ENCODE data around the gene BAD.
"Not testable (repeated sequence)": the region's sequence is repeated elsewhere in the genome, so short reads cannot be mapped to it uniquely, and the experiment has no call there.

The BAD gene

DNA sequence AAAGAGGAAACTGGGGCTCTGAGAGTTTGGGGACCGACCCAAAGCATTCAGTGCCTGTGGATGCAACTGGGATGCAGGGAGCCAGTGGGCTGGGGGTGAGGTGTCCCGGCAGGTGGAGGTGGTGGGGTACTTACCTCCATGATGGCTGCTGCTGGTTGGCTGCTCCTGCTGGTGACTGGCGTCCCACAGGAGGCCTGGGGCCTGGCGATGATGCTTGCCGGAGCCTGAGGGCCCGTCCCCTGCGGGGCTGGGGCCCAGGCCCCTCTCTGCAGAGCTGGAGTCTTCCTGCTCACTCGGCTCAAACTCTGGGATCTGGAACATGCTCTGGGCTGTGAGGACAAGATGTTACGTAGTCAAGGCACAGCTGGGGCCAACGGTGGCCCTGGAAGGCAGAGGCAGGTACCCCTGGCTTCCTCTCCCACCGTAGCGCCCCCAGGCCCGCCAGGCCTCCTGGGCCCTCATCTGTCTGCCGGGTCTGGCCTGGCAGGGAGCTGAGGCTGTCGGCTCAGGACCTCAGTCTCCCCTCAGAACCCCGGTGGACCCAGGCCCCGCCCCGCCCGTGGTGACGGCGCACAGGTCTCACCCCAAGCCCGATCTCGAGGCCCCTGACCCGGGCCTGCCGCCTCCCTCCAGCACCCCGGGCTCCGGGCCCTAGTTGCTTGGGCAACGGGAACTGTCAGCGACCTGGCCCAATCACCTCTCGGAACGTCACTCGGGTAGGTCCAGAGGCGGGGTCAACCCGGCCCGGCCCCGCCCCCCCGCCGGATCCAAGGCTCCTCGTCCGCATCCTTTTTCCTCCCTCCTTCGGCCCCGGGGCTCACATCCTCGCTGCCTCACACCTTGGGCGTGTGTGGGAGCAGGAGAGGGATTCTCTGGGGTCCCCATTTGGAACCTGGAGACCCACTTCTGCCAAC, at the start of gene BAD:
TSS of gene BAD (minus strand) at position 618 of the 914 bp plus-strand sequence. CDS start at position 321, 297 bp downstream.
- DNase-seq (ENCODE audit: low spot score), result peak; percentile 98

DNA sequence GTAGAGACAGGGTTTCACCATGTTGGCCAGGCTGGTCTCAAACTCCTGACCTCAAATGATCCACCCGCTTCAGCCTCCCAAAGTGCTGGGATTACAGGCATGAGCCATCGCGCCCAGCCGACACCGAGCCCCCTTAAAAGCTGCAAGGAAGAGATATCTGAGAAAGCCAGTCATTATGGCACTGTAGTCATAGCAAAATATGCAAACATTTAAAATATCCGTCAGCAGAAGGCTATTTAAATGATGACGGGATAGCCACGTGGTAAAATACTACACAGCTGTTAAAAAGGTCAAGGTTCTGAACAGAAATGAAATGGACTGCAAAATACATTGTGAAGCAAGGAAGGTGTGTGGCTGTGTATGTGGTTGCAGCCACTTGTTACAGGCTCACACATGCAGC, 49.1 kb upstream of the BAD start:
- no peak for DNase-seq (ENCODE audit: low spot score)

DNA sequence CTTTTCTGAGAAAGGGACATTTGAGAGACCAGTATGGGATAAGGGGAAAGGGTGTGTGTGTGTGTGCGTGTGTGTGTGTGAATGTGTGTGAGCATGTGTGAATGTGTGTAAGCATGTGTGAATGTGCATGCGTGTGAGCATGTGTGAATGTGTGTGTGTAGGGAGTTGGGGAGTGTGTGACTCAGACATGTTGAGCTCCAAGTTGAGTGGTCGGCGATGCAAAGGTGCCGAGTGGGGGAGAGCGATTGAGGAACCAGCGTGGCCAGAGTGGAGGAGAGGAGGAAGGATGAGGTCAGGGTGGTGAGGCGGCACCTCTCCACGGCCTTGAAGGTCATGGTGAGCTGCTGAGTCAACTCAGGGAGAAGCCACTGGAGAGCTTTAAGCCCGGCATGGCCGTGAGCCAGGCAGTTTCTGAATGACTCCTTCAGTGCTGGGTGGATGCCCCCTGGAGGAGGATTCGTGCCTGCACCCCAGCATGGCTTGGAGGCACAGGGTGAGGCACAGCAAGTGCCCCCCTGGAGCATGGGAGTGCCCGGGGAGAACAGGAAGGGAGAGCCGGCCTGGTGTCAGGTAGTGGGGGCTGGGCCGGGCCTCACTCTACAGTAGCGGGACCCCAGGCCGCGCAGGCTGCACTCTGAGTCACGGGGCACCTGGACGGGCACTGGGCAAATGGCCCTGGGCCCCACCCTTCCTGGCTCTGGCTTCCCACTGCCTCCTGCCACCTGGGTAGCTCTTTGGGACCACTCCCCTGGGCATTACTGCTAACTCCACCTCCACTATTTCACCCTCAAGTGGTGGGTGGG, 47.3 kb upstream of the BAD start:
- DNase-seq (ENCODE audit: low spot score), result peak; percentile 81

DNA sequence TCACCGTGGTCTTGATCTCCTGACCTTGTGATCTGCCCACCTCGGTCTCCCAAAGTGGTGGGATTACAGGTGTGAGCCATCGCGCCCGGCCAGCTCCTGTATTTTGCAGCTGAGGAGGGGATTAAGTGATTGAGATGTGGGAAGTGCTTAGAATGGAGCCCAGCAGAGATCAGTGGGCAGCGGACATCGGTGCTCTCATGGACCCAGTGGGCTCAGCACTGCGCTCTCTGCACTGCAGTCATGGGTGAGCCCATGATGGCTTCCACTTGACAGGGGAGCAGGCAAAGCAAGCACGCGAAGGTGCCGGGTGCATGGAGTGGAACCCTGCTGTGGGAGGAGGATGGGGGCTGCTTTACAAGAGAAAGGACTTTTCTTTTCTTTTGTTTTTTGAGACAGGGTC, 46.4 kb upstream of the BAD start:
- DNase-seq (ENCODE audit: low spot score), result no peak

DNA sequence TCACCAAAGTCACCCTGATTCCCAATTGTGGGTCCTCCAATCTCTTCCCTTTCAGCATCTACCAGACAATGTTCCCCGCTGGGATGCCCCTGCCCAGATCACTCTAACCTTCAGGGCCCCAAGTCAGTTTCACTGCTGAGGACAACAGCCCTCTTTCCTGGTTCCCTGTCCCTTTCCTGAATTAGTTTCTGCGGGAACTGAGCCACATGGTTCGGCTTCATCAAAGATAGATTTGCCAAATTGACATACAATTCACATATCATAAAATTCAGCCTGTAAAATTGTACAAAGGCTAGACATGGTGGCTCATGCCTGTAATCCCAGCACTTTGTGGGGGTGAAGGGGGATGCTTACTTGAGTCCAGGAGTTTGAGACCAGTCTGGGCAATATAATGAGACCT, 43.5 kb upstream of the BAD start:
- DNase-seq (ENCODE audit: low spot score), result no peak

DNA sequence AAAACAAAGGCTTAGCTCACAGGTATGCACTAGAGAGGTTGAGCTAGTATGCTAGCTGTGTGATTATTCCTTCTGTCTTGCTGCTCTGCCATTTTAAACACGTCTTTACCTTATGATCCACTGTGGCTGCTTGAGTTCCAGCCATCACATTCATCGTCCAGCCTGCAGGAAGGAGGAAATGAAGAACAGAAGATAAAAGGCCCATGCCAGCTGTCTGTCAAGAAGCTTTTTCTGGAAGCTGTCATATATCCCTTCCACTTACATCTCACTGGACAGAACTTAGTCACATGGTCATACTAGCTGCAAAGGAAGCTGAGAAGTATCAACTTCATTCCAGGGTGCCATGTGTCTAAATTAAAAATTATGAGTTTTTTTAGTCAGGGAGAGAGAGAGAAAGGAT, 42.9 kb upstream of the BAD start:
- DNase-seq (ENCODE audit: low spot score), result no peak

DNA sequence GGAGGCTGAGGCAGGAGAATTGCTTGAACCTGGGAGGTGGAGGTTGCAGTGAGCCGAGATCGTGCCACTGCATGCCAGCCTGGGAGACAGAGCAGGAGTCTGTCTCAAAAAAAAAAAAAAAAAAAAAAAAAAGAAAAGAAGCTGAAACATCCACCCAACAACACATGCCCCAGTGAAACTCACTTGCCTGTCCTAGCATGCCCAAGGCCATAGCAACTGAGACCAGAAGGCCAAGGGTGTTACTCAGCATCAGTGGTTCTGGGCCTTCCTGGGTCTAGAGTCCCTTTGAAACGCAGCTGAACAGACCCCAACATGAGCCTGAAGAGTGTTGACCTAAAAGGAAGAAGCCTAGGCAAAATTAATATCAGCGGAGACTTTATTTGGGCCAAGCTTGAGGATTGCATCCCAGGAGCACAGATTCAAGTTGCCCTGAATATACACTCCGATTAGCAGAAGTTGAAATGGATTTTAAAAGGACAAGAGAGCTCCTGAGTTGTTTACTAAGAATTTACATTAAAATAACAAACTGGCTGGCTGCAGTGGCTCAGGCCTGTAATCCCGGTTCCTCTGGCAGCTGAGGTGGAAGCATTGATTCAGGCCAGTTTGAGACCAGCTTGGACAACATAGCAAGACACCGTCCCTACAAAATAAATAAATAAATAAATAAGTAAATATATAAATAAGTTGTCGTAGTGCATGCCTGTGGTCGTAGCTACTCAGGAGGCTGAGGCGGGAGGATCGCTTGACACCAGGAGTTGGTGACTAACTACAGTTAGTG, 40.4 kb upstream of the BAD start:
- DNase-seq (ENCODE audit: low spot score), result no peak

DNA sequence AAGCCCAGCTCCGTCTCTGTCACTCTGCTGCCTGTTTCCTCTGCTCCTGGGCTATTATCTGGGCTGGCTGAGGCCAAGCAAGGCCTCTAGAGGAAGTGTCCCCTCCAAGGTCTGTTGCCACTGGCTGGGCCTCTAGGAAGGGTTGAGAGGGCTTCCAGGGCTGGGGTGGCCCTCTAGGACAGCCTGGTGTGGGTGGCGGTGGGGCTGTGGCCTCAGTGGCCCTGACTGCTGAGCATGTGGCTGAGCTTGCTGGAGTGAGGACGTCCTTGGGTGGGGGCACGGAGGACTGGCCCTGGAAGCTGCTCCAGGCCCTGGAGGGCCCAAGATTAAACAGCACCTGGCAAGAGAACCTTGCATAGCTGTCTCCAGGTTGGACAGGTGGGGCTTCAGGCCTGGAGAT, 39.5 kb upstream of the BAD start:
- not testable (repeated sequence) for DNase-seq (ENCODE audit: low spot score)

DNA sequence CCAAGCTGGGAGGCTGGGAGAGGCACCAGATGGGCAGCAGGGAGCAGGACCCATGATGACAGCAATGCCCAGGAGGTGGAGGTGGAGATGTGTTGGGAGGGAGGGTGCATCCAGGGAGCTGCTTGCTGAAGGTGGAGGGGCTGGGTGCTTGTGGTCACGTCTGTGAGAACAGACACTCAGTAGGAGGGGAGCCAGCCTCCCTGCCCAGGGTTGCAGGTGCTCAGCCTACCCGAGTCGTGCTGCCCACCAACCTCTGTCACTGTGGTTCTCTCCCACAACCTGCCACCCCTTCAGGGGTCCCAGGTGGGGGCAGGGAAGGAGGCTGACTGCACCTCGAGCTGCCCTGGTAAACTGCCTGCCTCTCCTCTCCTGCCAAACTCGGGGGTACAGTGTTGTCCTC, 38.9 kb upstream of the BAD start:
- no peak for DNase-seq (ENCODE audit: low spot score)

DNA sequence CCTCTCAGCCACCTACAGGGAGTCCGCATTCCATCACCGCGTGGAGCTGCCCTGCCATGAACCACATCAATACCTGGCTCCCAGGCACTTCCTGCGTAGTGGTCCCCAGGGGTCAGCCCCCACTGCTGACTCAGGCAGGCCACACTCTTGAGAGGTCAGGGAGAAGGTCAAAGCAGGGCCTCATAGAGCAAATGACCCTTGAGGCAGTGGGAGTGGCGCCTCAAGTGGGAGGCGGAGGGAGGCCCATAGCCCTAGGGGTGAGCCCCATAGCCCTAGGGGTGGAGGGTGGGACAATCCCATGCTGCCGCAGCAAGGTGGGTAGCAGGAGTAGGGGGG, 38.4 kb upstream of the BAD start:
- DNase-seq (ENCODE audit: low spot score), result no peak

DNA sequence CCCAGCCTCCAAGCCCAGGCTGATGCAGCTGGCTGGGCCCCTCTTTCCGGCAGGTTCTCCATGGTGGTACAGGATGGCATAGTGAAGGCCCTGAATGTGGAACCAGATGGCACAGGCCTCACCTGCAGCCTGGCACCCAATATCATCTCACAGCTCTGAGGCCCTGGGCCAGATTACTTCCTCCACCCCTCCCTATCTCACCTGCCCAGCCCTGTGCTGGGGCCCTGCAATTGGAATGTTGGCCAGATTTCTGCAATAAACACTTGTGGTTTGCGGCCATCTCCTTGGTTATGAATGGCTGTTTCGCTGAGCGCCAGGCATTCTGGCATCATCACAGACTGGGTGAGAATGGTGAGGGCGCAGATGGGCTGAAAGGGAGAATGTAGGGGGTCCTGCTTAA, 37.1 kb upstream of the BAD start:
- no peak for DNase-seq (ENCODE audit: low spot score)

DNA sequence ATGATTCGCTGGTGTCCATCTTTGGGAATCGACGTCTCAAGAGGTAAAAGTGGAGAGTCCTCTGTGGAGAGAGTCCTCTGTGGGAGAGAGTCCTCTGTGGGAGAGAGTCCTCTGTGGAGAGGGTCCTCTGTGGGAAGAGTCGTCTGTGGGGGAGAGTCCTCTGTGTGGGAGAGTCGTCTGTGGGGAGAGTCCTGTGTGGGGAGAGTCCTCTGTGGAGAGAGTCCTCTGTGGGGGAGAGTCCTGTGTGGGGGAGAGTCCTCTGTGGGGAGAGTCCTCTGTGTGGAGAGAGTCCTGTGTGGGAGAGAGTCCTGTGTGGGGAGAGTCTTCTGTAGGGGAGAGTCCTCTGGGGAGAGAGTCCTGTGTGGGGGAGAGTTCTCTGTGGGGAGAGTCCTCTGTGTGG, 36.6 kb upstream of the BAD start:
- no peak for DNase-seq (ENCODE audit: low spot score)

DNA sequence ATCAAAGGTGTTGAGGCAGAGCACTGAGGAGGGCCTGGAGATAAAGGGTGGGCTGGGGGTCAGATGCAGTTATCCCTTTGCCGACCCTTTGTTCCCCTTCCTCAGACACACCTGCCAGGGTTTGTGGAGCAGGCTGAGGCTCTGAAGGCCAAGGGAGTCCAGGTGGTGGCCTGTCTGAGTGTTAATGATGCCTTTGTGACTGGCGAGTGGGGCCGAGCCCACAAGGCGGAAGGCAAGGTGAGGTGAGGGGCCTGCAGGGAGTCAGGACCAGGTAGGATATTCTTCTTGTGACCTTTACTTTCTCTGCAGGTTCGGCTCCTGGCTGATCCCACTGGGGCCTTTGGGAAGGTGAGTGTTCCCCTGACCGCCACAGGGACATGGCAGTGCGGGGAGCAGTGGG, 36.1 kb upstream of the BAD start:
- DNase-seq (ENCODE audit: low spot score), result no peak

DNA sequence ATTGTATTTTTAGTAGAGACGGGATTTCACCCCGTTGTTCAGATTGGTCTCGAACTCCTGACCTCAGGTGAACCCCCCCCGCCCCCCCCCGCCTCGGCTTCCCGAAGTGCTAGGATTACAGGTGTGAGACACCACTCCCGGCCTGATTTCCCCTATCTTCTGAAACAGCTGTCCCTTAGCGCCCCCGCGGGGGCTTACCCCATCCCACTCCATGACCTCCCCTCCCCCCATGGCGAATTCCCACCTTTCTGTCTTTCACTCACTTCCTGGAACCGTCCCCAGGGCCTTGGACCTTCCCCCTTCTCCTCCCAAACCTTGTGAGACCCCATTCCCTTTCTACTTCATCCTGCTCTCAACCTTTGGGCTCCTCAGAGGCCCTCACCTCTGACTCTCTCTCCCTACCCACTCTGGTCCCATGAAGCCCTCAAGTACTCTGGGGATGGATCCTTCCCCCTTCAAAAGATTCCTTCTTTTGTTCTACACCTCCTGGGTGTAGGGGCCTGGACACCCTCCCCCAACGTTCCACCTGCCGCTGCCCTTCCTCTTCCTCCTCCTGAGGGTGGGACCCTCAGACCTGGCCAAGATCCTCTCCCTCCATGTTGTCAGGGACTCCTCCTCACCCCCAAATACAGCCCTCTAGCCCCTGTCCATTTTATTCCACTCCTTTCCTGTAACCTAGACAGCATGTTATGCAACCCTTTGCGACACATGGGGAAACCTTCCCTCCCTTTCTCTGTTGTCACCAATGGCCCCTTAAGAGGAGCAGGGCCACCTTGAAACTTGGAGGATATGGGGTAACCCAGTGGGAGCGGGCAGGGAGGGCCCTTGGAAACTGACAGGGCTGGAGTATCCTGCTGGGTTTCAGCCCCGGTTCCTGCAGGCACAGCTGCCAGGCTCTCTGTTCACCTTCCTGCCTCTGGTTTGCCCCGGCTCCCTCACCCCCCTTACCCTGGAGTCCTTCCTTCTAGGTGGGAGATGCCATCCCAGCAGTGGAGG, 34.6 kb upstream of the BAD start:
- no peak for DNase-seq (ENCODE audit: low spot score)

DNA sequence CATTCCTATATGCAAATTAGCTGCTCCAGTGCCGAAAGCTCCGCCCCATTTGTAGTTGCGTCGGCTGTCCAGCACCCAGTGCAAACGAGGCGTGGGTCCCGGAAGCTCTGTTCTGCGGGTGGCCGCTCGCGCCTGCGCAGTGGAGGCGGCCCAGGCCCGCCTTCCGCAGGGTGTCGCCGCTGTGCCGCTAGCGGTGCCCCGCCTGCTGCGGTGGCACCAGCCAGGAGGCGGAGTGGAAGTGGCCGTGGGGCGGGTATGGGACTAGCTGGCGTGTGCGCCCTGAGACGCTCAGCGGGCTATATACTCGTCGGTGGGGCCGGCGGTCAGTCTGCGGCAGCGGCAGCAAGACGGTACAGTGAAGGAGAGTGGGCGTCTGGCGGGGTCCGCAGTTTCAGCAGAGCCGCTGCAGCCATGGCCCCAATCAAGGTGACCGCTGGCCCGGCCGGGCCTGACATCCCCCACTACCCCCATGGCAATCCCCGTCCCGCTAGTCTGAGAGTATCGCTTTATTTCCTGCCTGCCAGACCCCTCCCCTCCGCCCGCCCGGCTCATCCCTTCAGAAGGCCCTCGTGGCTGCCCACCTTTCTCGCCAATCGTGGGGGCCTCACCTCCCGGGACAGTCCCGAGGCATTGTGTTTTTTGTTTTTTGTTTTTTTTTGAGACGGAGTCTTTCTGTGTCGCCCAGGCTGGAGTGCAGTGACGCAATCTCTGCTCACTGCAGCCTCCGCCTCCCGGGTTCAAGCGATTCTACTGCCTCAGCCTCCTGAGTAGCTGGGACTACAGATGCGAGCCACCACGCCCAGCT, 33.7 kb upstream of the BAD start, which contains the start of gene PRDX5:
TSS of gene PRDX5 (plus strand) at position 161 of the 805 bp plus-strand sequence. CDS start at position 256, 95 bp downstream.
- DNase-seq (ENCODE audit: low spot score), result peak; percentile 97

DNA sequence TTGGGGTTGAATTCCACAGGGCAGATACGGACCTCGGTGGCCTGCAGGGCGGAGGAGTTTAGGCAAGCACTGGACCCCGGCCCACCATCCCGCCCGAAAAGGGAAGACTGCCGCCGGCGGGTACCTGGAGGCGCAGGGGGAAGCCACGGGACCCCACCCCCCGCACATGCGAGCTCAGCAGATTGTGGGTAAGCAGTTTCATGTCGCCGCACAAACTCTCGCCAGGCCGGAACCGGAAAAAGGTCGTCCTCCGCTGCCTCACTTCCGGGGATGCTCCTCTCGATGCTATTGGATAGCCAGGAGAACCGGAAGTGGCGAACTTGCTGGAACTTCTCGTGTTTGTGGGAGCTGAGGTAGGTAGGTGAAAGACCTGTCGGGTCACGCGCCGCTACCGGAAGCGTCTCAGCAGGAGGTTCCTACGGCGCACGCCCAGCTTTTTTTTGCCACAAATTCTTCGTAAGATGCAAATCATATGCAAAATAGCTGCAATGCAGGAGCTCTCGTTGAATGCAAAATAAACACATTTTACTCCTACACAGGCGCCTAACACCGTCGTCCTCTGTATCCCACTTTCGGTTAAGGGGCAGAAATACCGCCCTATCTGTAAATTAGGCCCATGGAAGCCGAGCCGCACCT, 33.0 kb upstream of the BAD start, which contains the start of gene TRMT112:
TSS of gene TRMT112 (minus strand) at position 235 of the 636 bp plus-strand sequence. CDS start at position 202, 33 bp downstream.
- DNase-seq (ENCODE audit: low spot score), result peak; percentile 86

DNA sequence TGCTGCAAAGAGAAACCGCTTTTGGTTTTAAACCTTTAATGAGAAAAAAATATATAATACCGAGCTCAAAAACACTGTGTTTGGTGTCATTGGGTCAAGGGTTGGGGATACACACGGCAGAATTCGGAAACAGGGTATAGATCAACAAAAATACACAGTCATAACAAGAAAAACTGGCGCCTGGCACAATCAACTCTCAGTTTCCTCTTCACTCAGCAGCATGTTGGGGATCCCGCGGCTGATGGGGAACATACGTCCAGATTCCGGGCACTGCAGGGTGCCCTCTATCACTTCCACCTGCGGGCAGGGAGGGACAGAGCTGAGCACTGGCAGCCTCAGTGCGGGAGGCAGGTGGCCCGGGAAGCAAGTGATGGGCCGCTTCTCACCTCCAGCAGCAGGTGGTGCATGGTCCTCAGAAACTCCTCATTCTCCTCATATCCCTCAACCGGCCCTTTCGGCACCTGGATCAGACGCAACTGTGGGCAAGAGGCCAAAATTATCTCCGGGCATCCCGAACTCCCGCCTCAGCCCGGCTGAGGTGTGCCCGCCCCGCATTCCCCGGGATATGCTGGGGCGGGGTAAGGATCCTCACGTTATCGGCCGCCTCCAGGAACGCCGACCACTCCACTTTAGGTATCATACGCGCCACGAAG, 32.3 kb upstream of the BAD start:
- DNase-seq (ENCODE audit: low spot score), result peak; percentile 42

DNA sequence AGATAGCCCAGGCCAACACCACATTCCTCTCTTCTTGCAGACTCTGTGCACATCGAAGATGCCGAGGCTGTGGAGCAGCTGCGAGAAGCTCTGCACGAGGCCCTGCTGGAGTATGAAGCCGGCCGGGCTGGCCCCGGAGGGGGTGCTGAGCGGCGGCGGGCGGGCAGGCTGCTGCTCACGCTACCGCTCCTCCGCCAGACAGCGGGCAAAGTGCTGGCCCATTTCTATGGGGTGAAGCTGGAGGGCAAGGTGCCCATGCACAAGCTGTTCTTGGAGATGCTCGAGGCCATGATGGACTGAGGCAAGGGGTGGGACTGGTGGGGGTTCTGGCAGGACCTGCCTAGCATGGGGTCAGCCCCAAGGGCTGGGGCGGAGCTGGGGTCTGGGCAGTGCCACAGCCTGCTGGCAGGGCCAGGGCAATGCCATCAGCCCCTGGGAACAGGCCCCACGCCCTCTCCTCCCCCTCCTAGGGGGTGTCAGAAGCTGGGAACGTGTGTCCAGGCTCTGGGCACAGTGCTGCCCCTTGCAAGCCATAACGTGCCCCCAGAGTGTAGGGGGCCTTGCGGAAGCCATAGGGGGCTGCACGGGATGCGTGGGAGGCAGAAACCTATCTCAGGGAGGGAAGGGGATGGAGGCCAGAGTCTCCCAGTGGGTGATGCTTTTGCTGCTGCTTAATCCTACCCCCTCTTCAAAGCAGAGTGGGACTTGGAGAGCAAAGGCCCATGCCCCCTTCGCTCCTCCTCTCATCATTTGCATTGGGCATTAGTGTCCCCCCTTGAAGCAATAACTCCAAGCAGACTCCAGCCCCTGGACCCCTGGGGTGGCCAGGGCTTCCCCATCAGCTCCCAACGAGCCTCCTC, 31.4 kb upstream of the BAD start:
- DNase-seq (ENCODE audit: low spot score), result not testable (repeated sequence)

Data from D341Med (cell line).